ENCODE results near the gene CAMK1D. TPM values are rescaled to one million over a fixed set of nuclear protein-coding genes. Genes with fewer than 3 reads are reported as not detected.

The CAMK1D gene
- total RNA-seq, 4 donors from 2014 or later = 5.6 to 23.9 (median 7.4) TPM

GRCh38 chr10:12834721-12835120 is 485.4 kb downstream of the CAMK1D start:
- no peak for TF ChIP-seq POLR2A (IDR thresholded peaks at IDR 0.05)
- H3K36me3 ChIP-seq = no peaks in the 10 kb centered on the region

GRCh38 chr10:12835709-12836108 is 486.4 kb downstream of the CAMK1D start:
- Histone ChIP-seq H3K36me3 (no peaks in the 10 kb centered on the region), H3K27me3 (no peaks in the 10 kb centered on the region), H3K4me3 (no peak overlapping the region), H3K4me1 (peaks cover 0 to 8% (median 0%) of the 10 kb centered on the region in 4 donors), H3K9me3 (no peaks in the 10 kb centered on the region), H3K27ac (no peak overlapping the region)
- no peak for TF ChIP-seq CTCF (IDR thresholded peaks at IDR 0.05)
- no peak for TF ChIP-seq POLR2A (IDR thresholded peaks at IDR 0.05)
- DNase-seq = no peak

More at GRCh38 chr10:12834721-12835120, 485.4 kb downstream of the CAMK1D start:
- Histone ChIP-seq H3K27me3 (no peaks in the 10 kb centered on the region), H3K27ac (no peak overlapping the region), H3K9me3 (no peaks in the 10 kb centered on the region), H3K4me3 (no peak overlapping the region), H3K4me1 (peaks cover 0 to under 1% (median 0%) of the 10 kb centered on the region in 4 donors)
- no peak for DNase-seq

- no peak for DNase-seq
- Histone ChIP-seq H3K9me3 (no peaks in the 10 kb centered on the region), H3K27ac (no peak overlapping the region), H3K4me3 (no peak overlapping the region), H3K36me3 (no peaks in the 10 kb centered on the region), H3K27me3 (no peaks in the 10 kb centered on the region), H3K4me1 (peaks cover 0 to 8% (median 0%) of the 10 kb centered on the region in 4 donors)
- no peak for TF ChIP-seq POLR2A (IDR thresholded peaks at IDR 0.05)
- TF ChIP-seq CTCF (IDR thresholded peaks at IDR 0.05) = no peak
Measured at GRCh38 chr10:12838366-12838765, 489.0 kb downstream of the CAMK1D start.

- DNase-seq = no peak
- Histone ChIP-seq H3K36me3 (no peaks in the 10 kb centered on the region), H3K27ac (no peak overlapping the region), H3K4me3 (no peak overlapping the region), H3K9me3 (no peaks in the 10 kb centered on the region), H3K4me1 (peaks cover 0 to 8% (median 0%) of the 10 kb centered on the region in 4 donors), H3K27me3 (no peaks in the 10 kb centered on the region)
- TF ChIP-seq CTCF (IDR thresholded peaks at IDR 0.05) (no peak), POLR2A (IDR thresholded peaks at IDR 0.05) (no peak)
Measured at GRCh38 chr10:12838995-12839927, 489.9 kb downstream of the CAMK1D start.

GRCh38 chr10:12839941-12840611 is 490.7 kb downstream of the CAMK1D start:
- Histone ChIP-seq H3K27ac (peak overlapping the region in 1 of 4 donors; percentile 28), H3K27me3 (no peaks in the 10 kb centered on the region), H3K4me1 (peaks cover 0 to 8% (median 0%) of the 10 kb centered on the region in 4 donors), H3K9me3 (no peaks in the 10 kb centered on the region), H3K4me3 (no peak overlapping the region), H3K36me3 (no peaks in the 10 kb centered on the region)
- no peak for DNase-seq
- TF ChIP-seq POLR2A (IDR thresholded peaks at IDR 0.05) (no peak), CTCF (IDR thresholded peaks at IDR 0.05) (no peak)

- Histone ChIP-seq H3K9me3 (no peaks in the 10 kb centered on the region), H3K27ac (no peak overlapping the region), H3K36me3 (no peaks in the 10 kb centered on the region), H3K27me3 (no peaks in the 10 kb centered on the region), H3K4me1 (peaks cover 0 to 8% (median 0%) of the 10 kb centered on the region in 4 donors), H3K4me3 (no peak overlapping the region)
- no peak for DNase-seq
- TF ChIP-seq CTCF (IDR thresholded peaks at IDR 0.05) = no peak
- no peak for TF ChIP-seq POLR2A (IDR thresholded peaks at IDR 0.05)
Measured at GRCh38 chr10:12841426-12841825, 492.1 kb downstream of the CAMK1D start.
